CD4-positive, alpha-beta T cell (primary cell): Measurements from ENCODE around the gene WWOX. TPM values are rescaled to one million over a fixed set of nuclear protein-coding genes. Genes with fewer than 3 reads are reported as not detected.

Experiments used
- ATAC-seq: fragments of 200-7000 bp; cut with Tn5 transposase; one replicate; pipeline ENCODE4 v1.10.0; 2022; ENCODE audit warnings: mild to moderate bottlenecking; ENCODE audit not compliant: poor library complexity
- CTCF ChIA-PET: fragments of 350-600 bp; sonication (Branson Sonifier 250); formaldehyde crosslinking; loops from one replicate; lab custom pipeline; 2021; ENCODE audit warnings: antibody characterized with exemption, inconsistent platforms; lab: Charles Lee
- POLR2A ChIA-PET: fragments of 350-600 bp; sonication (Branson Sonifier 250); formaldehyde crosslinking; loops from one replicate; lab custom pipeline; 2021; ENCODE audit warnings: antibody characterized with exemption, inconsistent platforms; lab: Charles Lee
- DNase-seq, 14 experiments: peaks; one replicate each; pipeline ENCODE4 v3.0.0-alpha.2; 2013 to 2020; ENCODE audit warnings: mixed read lengths in 2 of 14
- H3K27ac ChIP-seq, 2 donors: one replicate each; pipeline versions ENCODE4 v1.5.1 to v1.7.0; 2013; ENCODE audit warnings: low read length in 2 of 2, low read depth in 1 of 2, mild to moderate bottlenecking in 1 of 2
- H3K27me3 ChIP-seq, 2 experiments: 1 replicate in 1 of 2; 2 replicates in 1 of 2; pipeline versions ENCODE4 v1.6.1 to v1.7.0; 2013; ENCODE audit warnings: low read length in 2 of 2, control low read depth in 1 of 2, mild to moderate bottlenecking in 1 of 2, moderate library complexity in 1 of 2; ENCODE audit not compliant: insufficient read depth in 2 of 2, control insufficient read depth in 1 of 2
- H3K36me3 ChIP-seq: one replicate; pipeline ENCODE4 v1.6.1; 2013; ENCODE audit warnings: low read length, control low read depth; ENCODE audit not compliant: insufficient read depth
- H3K4me1 ChIP-seq: one replicate; pipeline ENCODE4 v1.6.1; 2013; ENCODE audit warnings: low read length, control low read depth; ENCODE audit not compliant: insufficient read depth
- H3K4me3 ChIP-seq: one replicate; pipeline ENCODE4 v1.5.1; 2013; ENCODE audit warnings: mild to moderate bottlenecking, low read length, moderate library complexity
- H3K9me3 ChIP-seq, 2 experiments: 1 replicate in 1 of 2; 2 replicates in 1 of 2; pipeline versions ENCODE4 v1.6.1 to v1.7.0; 2013; ENCODE audit warnings: low read length in 2 of 2, mild to moderate bottlenecking in 2 of 2, control low read depth in 1 of 2, moderate library complexity in 1 of 2; ENCODE audit not compliant: control insufficient read depth in 1 of 2, insufficient read depth in 1 of 2
- H3K27ac Mint-ChIP-seq: one replicate; pipeline ENCODE4 v1.8.0; 2020; ENCODE audit warnings: mixed read lengths
- H3K27me3 Mint-ChIP-seq: one replicate; pipeline ENCODE4 v1.8.0; 2021; ENCODE audit warnings: mixed read lengths
- H3K36me3 Mint-ChIP-seq: one replicate; pipeline ENCODE4 v1.8.0; 2021; ENCODE audit warnings: low read depth, mixed read lengths
- H3K4me1 Mint-ChIP-seq: one replicate; pipeline ENCODE4 v1.8.0; 2021; ENCODE audit warnings: low read depth, mixed read lengths
- H3K4me3 Mint-ChIP-seq: one replicate; pipeline ENCODE4 v1.8.0; 2020; ENCODE audit warnings: mild to moderate bottlenecking, mixed read lengths
- H3K9me3 Mint-ChIP-seq: one replicate; pipeline ENCODE4 v1.8.0; 2020; ENCODE audit warnings: mixed read lengths
- CTCF ChIP-seq: fragments of 200-600 bp; IDR thresholded peaks from one replicate; pipeline ENCODE4 v1.8.0; 2022; ENCODE audit warnings: antibody characterized with exemption, mild to moderate bottlenecking
- intact Hi-C, 2 experiments: fragments of 100-400 bp; cut with DNase I in 1 of 2; cut with micrococcal nuclease in 1 of 2; formaldehyde crosslinking; loops; one replicate each; pipeline versions ENCODE4 v1.15.1 to v1.9.0; 2023 to 2025; cut with DNase I, micrococcal nuclease
- total RNA-seq, 174 experiments: library from RNA in 2 of 174; stranded (reverse) in 2 of 174; gene quantifications; one replicate each; pipeline ENCODE4 v1.2.3 and lab custom pipeline; 2021 to 2026

WWOX gene
- total RNA-seq, 2 experiments from 2014 or later: 19.3 to 21.7 TPM

- CTCF ChIA-PET: no interaction called here
- ATAC-seq (no peak), DNase-seq (no peak)
- H3K27ac Mint-ChIP-seq: no peak overlapping the region
- POLR2A ChIA-PET: no interaction called here
- H3K9me3 Mint-ChIP-seq: no peaks in the 10 kb centered on the region
- no peaks in the 10 kb centered on the region for H3K4me1 Mint-ChIP-seq
- no peak overlapping the region for H3K4me3 Mint-ChIP-seq
- Histone ChIP-seq H3K9me3 (no peaks in the 10 kb centered on the region), H3K27me3 (no peaks in the 10 kb centered on the region), H3K27ac (no peak overlapping the region), H3K36me3 (no peaks in the 10 kb centered on the region), H3K4me3 (no peak overlapping the region), H3K4me1 (no peaks in the 10 kb centered on the region)
- no peaks in the 10 kb centered on the region for H3K36me3 Mint-ChIP-seq
- H3K27me3 Mint-ChIP-seq: no peaks in the 10 kb centered on the region
- no peak for TF ChIP-seq CTCF
- intact Hi-C loops: no loop called here
Measured at GRCh38 chr16:78142788-78143187, 43.3 kb downstream of the WWOX start.

DNA sequence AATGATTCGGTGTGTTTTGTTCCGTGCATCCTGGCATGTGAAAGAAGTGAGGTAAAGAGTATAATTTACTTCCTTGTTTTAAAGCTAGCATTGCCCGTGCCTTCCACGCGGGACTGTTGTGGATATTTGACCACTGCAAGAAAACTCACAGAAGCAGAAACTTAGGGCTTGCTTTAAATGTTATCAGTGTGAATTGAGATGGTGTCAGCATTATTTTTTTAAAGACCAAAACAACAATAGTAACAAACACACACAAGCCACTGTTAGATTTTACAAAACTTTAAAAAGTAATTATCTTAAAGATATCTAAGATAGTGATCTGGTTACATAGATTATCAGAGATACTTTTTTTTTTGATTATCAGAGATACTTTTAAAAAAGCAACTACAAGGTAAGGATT, 47.4 kb downstream of the WWOX start:
- CTCF ChIA-PET: interaction anchor here (0.6 kb wide), 1 partner anchor 8 kb away, joined by 5 read pairs; no protein-coding TSS in a partner anchor
- intact Hi-C loops: no loop called here
- DNase-seq: no peak

GRCh38 chr16:78147911-78148401, 48.5 kb downstream of the WWOX start:
- Histone ChIP-seq H3K36me3 (no peaks in the 10 kb centered on the region), H3K4me3 (no peak overlapping the region), H3K27ac (no peak overlapping the region), H3K9me3 (no peaks in the 10 kb centered on the region), H3K27me3 (no peaks in the 10 kb centered on the region), H3K4me1 (no peaks in the 10 kb centered on the region)
- Mint-ChIP-seq H3K27ac (no peak overlapping the region), H3K9me3 (no peaks in the 10 kb centered on the region), H3K36me3 (peaks cover 5% of the 10 kb centered on the region), H3K27me3 (no peaks in the 10 kb centered on the region), H3K4me3 (no peak overlapping the region), H3K4me1 (no peaks in the 10 kb centered on the region)
- ChIA-PET POLR2A (no interaction called here), CTCF (no interaction called here)
- ATAC-seq: no peak
- no peak for TF ChIP-seq CTCF
- DNase-seq: no peak
- intact Hi-C loops: no loop called here

More for the DNA sequence above, 47.4 kb downstream of the WWOX start:
- Histone ChIP-seq H3K4me1 (no peaks in the 10 kb centered on the region), H3K27ac (no peak overlapping the region), H3K27me3 (no peaks in the 10 kb centered on the region), H3K9me3 (no peaks in the 10 kb centered on the region), H3K36me3 (no peaks in the 10 kb centered on the region), H3K4me3 (no peak overlapping the region)
- ATAC-seq: no peak
- H3K4me1 Mint-ChIP-seq: no peaks in the 10 kb centered on the region
- no peak overlapping the region for H3K27ac Mint-ChIP-seq
- no peaks in the 10 kb centered on the region for H3K27me3 Mint-ChIP-seq
- no peak overlapping the region for H3K4me3 Mint-ChIP-seq
- no peaks in the 10 kb centered on the region for H3K9me3 Mint-ChIP-seq
- peaks cover 5% of the 10 kb centered on the region for H3K36me3 Mint-ChIP-seq
- TF ChIP-seq CTCF: no peak
- POLR2A ChIA-PET: no interaction called here
